Measurements from ENCODE around the gene ZCCHC7.

- TF ChIP-seq EZH2phosphoT487 (IDR thresholded peaks at IDR 0.05; ENCODE audit: insufficient read depth, low read depth) (no peak), EZH2 (IDR thresholded peaks at IDR 0.05; ENCODE audit: insufficient read depth, poor library complexity, severe bottlenecking) (no peak)
Observed at GRCh38 chr9:37220971-37221370, 100.6 kb downstream of the ZCCHC7 start.

Measured in GM23248 (cell line).